ENCODE results near the gene HSP90AA1.

DNA sequence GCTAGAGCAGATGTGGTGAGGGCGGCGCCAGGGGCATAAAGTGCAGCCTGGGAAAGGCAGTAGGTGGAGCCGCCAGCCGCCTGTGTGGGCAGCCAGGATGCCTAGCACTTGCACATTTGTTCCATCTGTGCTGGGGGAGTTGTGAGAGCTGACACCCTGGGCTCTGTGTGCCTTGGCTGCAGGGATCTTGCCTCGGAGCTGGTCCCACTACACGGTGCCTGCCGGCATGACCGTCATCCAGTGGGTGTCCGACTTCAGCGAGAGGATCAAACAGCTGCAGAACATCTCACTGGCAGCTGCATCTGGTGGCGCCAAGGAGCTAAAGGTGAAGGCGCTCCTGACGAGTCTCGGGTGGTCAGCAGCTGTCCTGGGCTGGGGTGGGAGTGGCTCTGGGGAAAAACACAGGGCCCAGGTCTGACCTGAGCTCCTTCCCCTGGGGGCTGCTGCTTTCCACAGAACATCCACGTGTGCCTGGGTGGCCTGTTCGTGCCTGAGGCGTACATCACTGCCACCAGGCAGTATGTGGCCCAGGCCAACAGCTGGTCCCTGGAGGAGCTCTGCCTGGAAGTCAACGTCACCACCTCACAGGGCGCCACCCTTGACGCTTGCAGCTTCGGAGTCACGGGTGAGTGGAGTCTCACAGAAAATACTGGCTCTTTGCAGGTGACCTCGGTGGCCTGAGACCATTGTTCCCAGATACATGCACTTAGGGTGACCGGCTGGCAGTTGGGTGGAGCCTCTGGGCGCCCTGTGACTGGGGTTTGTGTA is 37.4 kb downstream of the HSP90AA1 start:
- TF ChIP-seq, protein P1, sequence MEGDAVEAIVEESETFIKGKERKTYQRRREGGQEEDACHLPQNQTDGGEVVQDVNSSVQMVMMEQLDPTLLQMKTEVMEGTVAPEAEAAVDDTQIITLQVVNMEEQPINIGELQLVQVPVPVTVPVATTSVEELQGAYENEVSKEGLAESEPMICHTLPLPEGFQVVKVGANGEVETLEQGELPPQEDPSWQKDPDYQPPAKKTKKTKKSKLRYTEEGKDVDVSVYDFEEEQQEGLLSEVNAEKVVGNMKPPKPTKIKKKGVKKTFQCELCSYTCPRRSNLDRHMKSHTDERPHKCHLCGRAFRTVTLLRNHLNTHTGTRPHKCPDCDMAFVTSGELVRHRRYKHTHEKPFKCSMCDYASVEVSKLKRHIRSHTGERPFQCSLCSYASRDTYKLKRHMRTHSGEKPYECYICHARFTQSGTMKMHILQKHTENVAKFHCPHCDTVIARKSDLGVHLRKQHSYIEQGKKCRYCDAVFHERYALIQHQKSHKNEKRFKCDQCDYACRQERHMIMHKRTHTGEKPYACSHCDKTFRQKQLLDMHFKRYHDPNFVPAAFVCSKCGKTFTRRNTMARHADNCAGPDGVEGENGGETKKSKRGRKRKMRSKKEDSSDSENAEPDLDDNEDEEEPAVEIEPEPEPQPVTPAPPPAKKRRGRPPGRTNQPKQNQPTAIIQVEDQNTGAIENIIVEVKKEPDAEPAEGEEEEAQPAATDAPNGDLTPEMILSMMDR (IDR thresholded peaks at IDR 0.05), result no peak
- TF ChIP-seq POLR2A (IDR thresholded peaks at IDR 0.05), result no peak
